Choroid plexus epithelial cell (primary cell): Measurements from ENCODE around the gene AHSP.
"Not testable (repeated sequence)": the region's sequence is repeated elsewhere in the genome, so short reads cannot be mapped to it uniquely, and the experiment has no call there.

Source experiments
- DNase-seq: peaks from one replicate; pipeline ENCODE4 v3.0.0-alpha.2; 2010; ENCODE audit warnings: low read depth
- H3K4me3 ChIP-seq: 2 replicates; pipeline ENCODE4 v1.5.1; 2011; ENCODE audit warnings: low read depth, mild to moderate bottlenecking, control low read depth, low read length, moderate library complexity
- CTCF ChIP-seq: conservative IDR thresholded peaks from 2 replicates; pipeline ENCODE4 v1.5.1; 2011; ENCODE audit warnings: low read depth, mild to moderate bottlenecking, control low read depth, inconsistent platforms, low read length, moderate library complexity

The AHSP gene

GRCh38 chr16:31572821-31573220 is 45.1 kb downstream of the AHSP start:
- DNase-seq = no peak
- TF ChIP-seq CTCF = no peak
- H3K4me3 ChIP-seq = no peak overlapping the region

- DNase-seq = not testable (repeated sequence)
These were observed 46.5 kb downstream of the AHSP start for GRCh38 chr16:31574159-31574558.

GRCh38 chr16:31577411-31577810 is 49.7 kb downstream of the AHSP start:
- DNase-seq = no peak
- no peak for TF ChIP-seq CTCF
- H3K4me3 ChIP-seq = no peak overlapping the region

More at GRCh38 chr16:31574159-31574558, 46.5 kb downstream of the AHSP start:
- not testable (repeated sequence) for H3K4me3 ChIP-seq
